Endothelial cell of umbilical vein (primary cell): Measurements from ENCODE around the gene TOP3B. TPM values are rescaled to one million over a fixed set of nuclear protein-coding genes. Genes with fewer than 3 reads are reported as not detected.

Experiments
- BruUV-seq: library from RNA; stranded (reverse); fragments of 400-500 nt; replicated peaks from 2 replicates; lab custom pipeline; 2021; lab: Mats Ljungman, UMichigan
- CTCF ChIA-PET: fragments of 300-600, 350-600 bp; sonication (Branson Sonifier 250); formaldehyde crosslinking; loops from one replicate; lab custom pipeline; 2021; ENCODE audit warnings: antibody characterized with exemption, inconsistent platforms; lab: Charles Lee
- POLR2A ChIA-PET: fragments of 300-600, 350-600 bp; sonication (Branson Sonifier 250); formaldehyde crosslinking; loops from one replicate; lab custom pipeline; 2021; ENCODE audit warnings: antibody characterized with exemption, inconsistent platforms; lab: Charles Lee
- DNase-seq: peaks from one replicate; pipeline ENCODE4 v3.0.0-alpha.2; 2011; ENCODE audit warnings: low read depth, low spot score
- FAIRE-seq: peaks from 2 replicates; lab custom pipeline; 2011; peaks lifted over from hg19 to GRCh38; lab: Jason Lieb, UNC
- H2AFZ ChIP-seq: 2 replicates; pipeline ENCODE4 v1.6.0; 2012; ENCODE audit warnings: low read depth, low read length, control low read depth, inconsistent platforms
- H3K27ac ChIP-seq: 2 replicates; pipeline ENCODE4 v1.5.1; 2011; ENCODE audit warnings: low read depth, mild to moderate bottlenecking, control low read depth, low read length, moderate library complexity; ENCODE audit not compliant: insufficient read depth
- H3K27me3 ChIP-seq, 2 experiments: 2 replicates each; pipeline versions ENCODE4 v1.6.0 to v1.6.1; 2011; ENCODE audit warnings: low read length in 2 of 2, mixed read lengths in 1 of 2; ENCODE audit not compliant: control insufficient read depth in 2 of 2, insufficient read depth in 2 of 2
- H3K36me3 ChIP-seq, 2 experiments: 2 replicates in 1 of 2; 3 replicates in 1 of 2; pipeline ENCODE4 v1.5.1; 2011; ENCODE audit warnings: low read length in 2 of 2, mild to moderate bottlenecking in 1 of 2, moderate library complexity in 1 of 2; ENCODE audit not compliant: control insufficient read depth in 2 of 2, insufficient read depth in 2 of 2; ENCODE audit errors: extremely low read depth in 1 of 2
- H3K4me1 ChIP-seq: 3 replicates; pipeline ENCODE4 v1.5.1; 2011; ENCODE audit warnings: mild to moderate bottlenecking, low read length; ENCODE audit not compliant: control insufficient read depth, insufficient read depth; ENCODE audit errors: extremely low read depth
- H3K4me2 ChIP-seq: 2 replicates; pipeline ENCODE4 v1.6.1; 2011; ENCODE audit warnings: low read length, control low read depth, mixed read lengths; ENCODE audit not compliant: insufficient read depth
- H3K4me3 ChIP-seq, 3 experiments: fragments of 200-600 bp in 1 of 3; sonication (generic), shearing (Covaris generic) in 1 of 3; replicated peaks in 1 of 3; 2 replicates each; pipeline ENCODE4 v1.5.1; 2011 to 2016; ENCODE audit warnings: control low read depth in 3 of 3, low read length in 3 of 3, mild to moderate bottlenecking in 2 of 3, inconsistent platforms in 1 of 3, low read depth in 1 of 3, moderate library complexity in 1 of 3; ENCODE audit not compliant: insufficient read depth in 1 of 3
- H3K79me2 ChIP-seq: 2 replicates; pipeline ENCODE4 v1.6.0; 2012; ENCODE audit warnings: low read length, inconsistent platforms; ENCODE audit not compliant: control insufficient read depth, insufficient read depth
- H3K9ac ChIP-seq: replicated peaks from 2 replicates; pipeline ENCODE3; 2011; ENCODE audit warnings: low read length, control low read depth; ENCODE audit not compliant: insufficient read depth; ENCODE audit errors: extremely low read depth
- H3K9me1 ChIP-seq: replicated peaks from 3 replicates; pipeline ENCODE4 v1.6.0; 2011; ENCODE audit warnings: mild to moderate bottlenecking, low read length; ENCODE audit not compliant: control insufficient read depth, insufficient read depth; ENCODE audit errors: extremely low read depth
- H3K9me3 ChIP-seq: replicated peaks from 2 replicates; pipeline ENCODE4 v1.5.1; 2012; ENCODE audit warnings: low read length, inconsistent platforms; ENCODE audit not compliant: control insufficient read depth, insufficient read depth
- H4K20me1 ChIP-seq: replicated peaks from 2 replicates; pipeline ENCODE3; 2011; ENCODE audit warnings: mild to moderate bottlenecking, low read length; ENCODE audit not compliant: control insufficient read depth, insufficient read depth; ENCODE audit errors: extremely low read depth
- CTCF ChIP-seq, 2 donors: IDR thresholded peaks; 1 replicate in 1 of 2; 2 replicates in 1 of 2; pipeline ENCODE4 v1.5.1; 2011; ENCODE audit warnings: low read length in 2 of 2, mild to moderate bottlenecking in 2 of 2, moderate library complexity in 2 of 2, control low read depth in 1 of 2, inconsistent platforms in 1 of 2, low read depth in 1 of 2; ENCODE audit not compliant: insufficient read depth in 1 of 2; ENCODE audit errors: extremely low read depth in 1 of 2
- EZH2 ChIP-seq: IDR thresholded peaks from 2 replicates; pipeline ENCODE4 v1.6.1; 2012; ENCODE audit warnings: borderline replicate concordance, low read depth, mild to moderate bottlenecking, moderate library complexity, low read length, inconsistent platforms; ENCODE audit not compliant: severe bottlenecking
- FOS ChIP-seq: IDR thresholded peaks from 2 replicates; pipeline ENCODE4 v1.6.1; 2011; ENCODE audit warnings: mild to moderate bottlenecking, low read length, moderate library complexity, borderline replicate concordance; ENCODE audit not compliant: insufficient read depth
- GATA2 ChIP-seq: IDR thresholded peaks from 2 replicates; pipeline ENCODE4 v1.7.0; 2011; ENCODE audit warnings: low read depth, mild to moderate bottlenecking, moderate library complexity, mixed read lengths, low read length; ENCODE audit not compliant: insufficient read length, insufficient read depth
- JUN ChIP-seq: IDR thresholded peaks from 2 replicates; pipeline ENCODE4 v1.6.1; 2011; ENCODE audit warnings: borderline replicate concordance, low read depth; ENCODE audit not compliant: insufficient read length, insufficient read depth
- MAX ChIP-seq: IDR thresholded peaks from 2 replicates; pipeline ENCODE4 v1.6.1; 2011; ENCODE audit not compliant: insufficient read depth, insufficient read length
- MYC ChIP-seq: IDR thresholded peaks from one replicate; pipeline ENCODE4 v1.6.1; 2011; ENCODE audit warnings: mild to moderate bottlenecking, low read depth, low read length
- POLR2A ChIP-seq: IDR thresholded peaks from 2 replicates; pipeline ENCODE4 v1.6.1; 2012; ENCODE audit warnings: low read depth, mild to moderate bottlenecking, control low read depth, low read length
- POLR2AphosphoS5 ChIP-seq: IDR thresholded peaks from 2 replicates; pipeline ENCODE4 v1.6.1; 2012; ENCODE audit warnings: low read depth, mild to moderate bottlenecking, control low read depth, low read length, moderate library complexity; ENCODE audit not compliant: insufficient read depth
- dilution Hi-C: fragments of 300-500 bp; cut with MboI; formaldehyde crosslinking; loops from one replicate; pipeline ENCODE4 v1.15.0; 2019; ENCODE audit warnings: low sequenced_read_pairs; ENCODE audit not compliant: extremely low pct_ligation_motif_present
- intact Hi-C: fragments of 100-400 bp; cut with micrococcal nuclease; formaldehyde crosslinking; loops from one replicate; pipeline ENCODE4 v1.10.0; 2022
- polyA plus RNA-seq, 4 experiments: library from polyadenylated mRNA; depleted of rRNA in 3 of 4; stranded (reverse) in 3 of 4; unstranded in 1 of 4; fragments of >200 nt; gene quantifications; 2 replicates each; pipeline versions ENCODE4 v1.2.1 to v1.2.3, GENCODE V29; 2011 to 2012; ENCODE audit warnings: missing spikeins in 1 of 4
- total RNA-seq: library from RNA; stranded (reverse); gene quantifications from 2 replicates; pipeline ENCODE4 v1.2.3, GENCODE V29; 2021

Gene TOP3B
- total and polyA plus RNA-seq, 2 donors (not counting 3 experiments of a cell fraction or from before 2014, with no cell fraction given) = 25.2 to 56.5 TPM

GRCh38 chr22:21990445-21991303, 8.1 kb upstream of the TOP3B start:
- ChIA-PET POLR2A (no interaction called here), CTCF (interaction anchor here (0.7 to 1.4 kb wide), 2 partner anchors 11 to 53 kb away, joined by 3 read pairs; no protein-coding TSS in a partner anchor)
- BruUV-seq = no TSS peak

More at GRCh38 chr22:21990445-21991303, 8.1 kb upstream of the TOP3B start:
- no peaks in the 10 kb centered on the region for H3K79me2 ChIP-seq
- no peak overlapping the region for H3K9ac ChIP-seq
- TF ChIP-seq JUN (no peak), MAX (no peak), POLR2AphosphoS5 (no peak), GATA2 (no peak), EZH2 (no peak), FOS (no peak), POLR2A (no peak), CTCF (IDR thresholded peaks at IDR 0.05; ENCODE audit: extremely low read depth in 1 of 2, insufficient read depth in 1 of 2, low read depth in 1 of 2, low read length in 2 of 2) (no peak), MYC (no peak)
- no peaks in the 10 kb centered on the region for H3K9me3 ChIP-seq
- H3K27me3 ChIP-seq = peaks cover 5% of the 10 kb centered on the region in 2 experiments
- dilution Hi-C loops = no loop called here
- H4K20me1 ChIP-seq = no peaks in the 10 kb centered on the region
- no peak for DNase-seq
- no peak overlapping the region for H3K4me3 ChIP-seq
- no peaks in the 10 kb centered on the region for H3K9me1 ChIP-seq
- FAIRE-seq = no peak
- H2AFZ ChIP-seq = no peak overlapping the region
- no peaks in the 10 kb centered on the region for H3K36me3 ChIP-seq
- H3K4me2 ChIP-seq = no peak overlapping the region
- H3K4me1 ChIP-seq = no peaks in the 10 kb centered on the region
- intact Hi-C loops = no loop called here
- H3K27ac ChIP-seq = no peak overlapping the region
